K562 (cell line): Measurements from ENCODE around the gene GRIN1. TPM values are rescaled to one million over a fixed set of nuclear protein-coding genes. Genes with fewer than 3 reads are reported as not detected.
A peak's percentile ranks its signal among the peaks of the same experiment; 100 is the strongest.

ENCODE experiments used
- ARID1B ChIP-seq: fragments of 450-650 bp; IDR thresholded peaks from 2 replicates; pipeline ENCODE4 v1.6.1; 2016; ENCODE audit warnings: antibody characterized with exemption, mild to moderate bottlenecking, inconsistent platforms
- ATF1 ChIP-seq, 2 experiments: fragments of 450-650 bp in 1 of 2; IDR thresholded peaks; 2 replicates each; pipeline ENCODE4 v1.6.1; 2016; ENCODE audit warnings: missing compliant biosample characterization in 1 of 2, missing genetic modification characterization in 1 of 2
- BCOR ChIP-seq: fragments of 450-650 bp; IDR thresholded peaks from 2 replicates; pipeline ENCODE4 v1.6.1; 2016
- BMI1 ChIP-seq: fragments of 150-350 bp; IDR thresholded peaks from 2 replicates; pipeline ENCODE4 v1.6.1; 2014; ENCODE audit warnings: low read length
- CCAR2 ChIP-seq: fragments of 200-400 bp; formaldehyde crosslinking; IDR thresholded peaks from 2 replicates; pipeline ENCODE4 v1.6.1; 2017; ENCODE audit warnings: mild to moderate bottlenecking, low read depth, low read length
- ERF ChIP-seq: fragments of 450-650 bp; formaldehyde crosslinking; IDR thresholded peaks from 2 replicates; pipeline ENCODE4 v1.4.0; 2020; ENCODE audit warnings: mild to moderate bottlenecking, mixed read lengths
- HDGF ChIP-seq: fragments of 450-650 bp; IDR thresholded peaks from 2 replicates; pipeline ENCODE4 v1.6.1; 2016
- IRF2 ChIP-seq: sonication (generic); formaldehyde crosslinking; IDR thresholded peaks from 2 replicates; pipeline ENCODE4 v1.8.1; 2022; ENCODE audit warnings: mild to moderate bottlenecking, missing genetic modification reagents
- KDM2B ChIP-seq: fragments of 250-450 bp; sonication (Bioruptor Pico); IDR thresholded peaks from 2 replicates; pipeline ENCODE4 v1.8.0; 2021; ENCODE audit warnings: mild to moderate bottlenecking, moderate library complexity
- RAD21 ChIP-seq, 2 experiments: fragments of 250-450 bp in 1 of 2; fragments of 450-650 bp in 1 of 2; sonication (Bioruptor Pico) in 1 of 2; formaldehyde crosslinking in 1 of 2; IDR thresholded peaks in 1 of 2; conservative IDR thresholded peaks in 1 of 2; 2 replicates each; pipeline versions ENCODE4 v1.4.0 to v1.8.0; 2020 to 2022; ENCODE audit warnings: mild to moderate bottlenecking in 2 of 2, moderate library complexity in 1 of 2
- SAFB2 ChIP-seq: fragments of 200-400 bp; formaldehyde crosslinking; IDR thresholded peaks from 2 replicates; pipeline ENCODE4 v1.6.1; 2018; ENCODE audit warnings: borderline replicate concordance, low read length, low read depth, moderate library complexity; ENCODE audit not compliant: severe bottlenecking
- SIRT6 ChIP-seq: IDR thresholded peaks from one replicate; pipeline ENCODE4 v1.6.1; 2012; ENCODE audit warnings: low read depth, mild to moderate bottlenecking, control low read depth, inconsistent platforms, low read length, moderate library complexity
- SMARCB1 ChIP-seq: IDR thresholded peaks from 2 replicates; pipeline ENCODE4 v1.6.1; 2011; ENCODE audit warnings: improper control_type of control experiment, low read depth; ENCODE audit not compliant: insufficient read length
- SREBF1 ChIP-seq: fragments of 150-350 bp; IDR thresholded peaks from 2 replicates; pipeline ENCODE4 v1.6.1; 2014; ENCODE audit warnings: antibody characterized with exemption, low read depth, low read length, borderline replicate concordance
- TBP ChIP-seq: optimal IDR thresholded peaks from 2 replicates; pipeline ENCODE3; 2011; ENCODE audit warnings: low read depth, low read length, improper control_type of control experiment
- TEAD4 ChIP-seq, 2 experiments: sonication (generic) in 1 of 2; formaldehyde crosslinking in 1 of 2; IDR thresholded peaks; 2 replicates each; pipeline versions ENCODE4 v1.6.1 to v1.8.0; 2012 to 2022; ENCODE audit warnings: borderline replicate concordance in 1 of 2, inconsistent platforms in 1 of 2, low read length in 1 of 2, mild to moderate bottlenecking in 1 of 2, missing genetic modification reagents in 1 of 2
- U2AF1 ChIP-seq: fragments of 200-400 bp; formaldehyde crosslinking; optimal IDR thresholded peaks from 2 replicates; pipeline ENCODE3; 2017; ENCODE audit warnings: mild to moderate bottlenecking, low read depth, low read length, moderate library complexity
- ZNF408 ChIP-seq: fragments of 250-450 bp; sonication (Bioruptor Pico); IDR thresholded peaks from 2 replicates; pipeline ENCODE4 v1.4.0; 2020; ENCODE audit warnings: low read depth, mild to moderate bottlenecking, moderate library complexity
- ZNF551 ChIP-seq: fragments of 250-450 bp; sonication (Bioruptor Pico); IDR thresholded peaks from 2 replicates; pipeline ENCODE4 v1.5.0; 2021; ENCODE audit warnings: mild to moderate bottlenecking, moderate library complexity
- ZNF57 ChIP-seq: fragments of 450-650 bp; formaldehyde crosslinking; IDR thresholded peaks from 2 replicates; pipeline ENCODE4 v1.4.0; 2020; ENCODE audit warnings: mild to moderate bottlenecking, moderate library complexity
- polyA plus RNA-seq, 8 experiments: library from polyadenylated mRNA; depleted of rRNA in 4 of 8; stranded (reverse) in 5 of 8; unstranded in 3 of 8; fragments of >200 nt; fragmentation: Nextera tagmentation in 2 of 8; fragmentation: Illumina TruSeq in 1 of 8; extraction: Ambion mirVana in 2 of 8; extraction: Trizol in 1 of 8; gene quantifications; 2 replicates each; pipeline versions ENCODE4 v1.2.1 to v1.2.3, GENCODE V29; 2011 to 2014; ENCODE audit warnings: inconsistent platforms in 1 of 8, missing spikeins in 1 of 8
- total RNA-seq, 7 experiments: library from RNA; depleted of rRNA in 6 of 7; stranded (reverse); fragments of >200 nt in 6 of 7; fragmentation: Illumina TruSeq in 2 of 7; extraction: Trizol in 2 of 7; gene quantifications; 2 replicates each; pipeline versions ENCODE4 v1.2.1 to v1.2.3, GENCODE V29; 2011 to 2021; ENCODE audit warnings: low replicate concordance in 1 of 7
- TF ChIP-seq, protein P1 (sequence below): sonication (generic); formaldehyde crosslinking; IDR thresholded peaks from 2 replicates; pipeline ENCODE4 v1.8.0; 2023; ENCODE audit warnings: mild to moderate bottlenecking, missing genetic modification reagents
- TF ChIP-seq, protein P2 (sequence below): fragments of 250-450 bp; sonication (Bioruptor Pico); IDR thresholded peaks from 2 replicates; pipeline ENCODE4 v1.5.0; 2021
- TF ChIP-seq, protein P3 (sequence below), 2 experiments: fragments of 450-650 bp in 1 of 2; sonication (generic) in 1 of 2; formaldehyde crosslinking; conservative IDR thresholded peaks; 2 replicates each; pipeline versions ENCODE4 v1.4.0 to v1.8.1; 2020 to 2022; ENCODE audit warnings: mild to moderate bottlenecking in 1 of 2, missing genetic modification reagents in 1 of 2
- TF ChIP-seq, protein P4 (sequence below): fragments of 250-450 bp; sonication (Bioruptor Pico); IDR thresholded peaks from 2 replicates; pipeline ENCODE4 v1.8.0; 2021; ENCODE audit warnings: borderline replicate concordance, mild to moderate bottlenecking, moderate library complexity; ENCODE audit not compliant: poor library complexity, severe bottlenecking

Gene GRIN1
- total and polyA plus RNA-seq, 9 of the 15 experiments (the other 6 are each of a cell fraction or from before 2014, with no cell fraction given): 0.03 to 0.35 (median 0.16) TPM; not detected in 6

DNA sequence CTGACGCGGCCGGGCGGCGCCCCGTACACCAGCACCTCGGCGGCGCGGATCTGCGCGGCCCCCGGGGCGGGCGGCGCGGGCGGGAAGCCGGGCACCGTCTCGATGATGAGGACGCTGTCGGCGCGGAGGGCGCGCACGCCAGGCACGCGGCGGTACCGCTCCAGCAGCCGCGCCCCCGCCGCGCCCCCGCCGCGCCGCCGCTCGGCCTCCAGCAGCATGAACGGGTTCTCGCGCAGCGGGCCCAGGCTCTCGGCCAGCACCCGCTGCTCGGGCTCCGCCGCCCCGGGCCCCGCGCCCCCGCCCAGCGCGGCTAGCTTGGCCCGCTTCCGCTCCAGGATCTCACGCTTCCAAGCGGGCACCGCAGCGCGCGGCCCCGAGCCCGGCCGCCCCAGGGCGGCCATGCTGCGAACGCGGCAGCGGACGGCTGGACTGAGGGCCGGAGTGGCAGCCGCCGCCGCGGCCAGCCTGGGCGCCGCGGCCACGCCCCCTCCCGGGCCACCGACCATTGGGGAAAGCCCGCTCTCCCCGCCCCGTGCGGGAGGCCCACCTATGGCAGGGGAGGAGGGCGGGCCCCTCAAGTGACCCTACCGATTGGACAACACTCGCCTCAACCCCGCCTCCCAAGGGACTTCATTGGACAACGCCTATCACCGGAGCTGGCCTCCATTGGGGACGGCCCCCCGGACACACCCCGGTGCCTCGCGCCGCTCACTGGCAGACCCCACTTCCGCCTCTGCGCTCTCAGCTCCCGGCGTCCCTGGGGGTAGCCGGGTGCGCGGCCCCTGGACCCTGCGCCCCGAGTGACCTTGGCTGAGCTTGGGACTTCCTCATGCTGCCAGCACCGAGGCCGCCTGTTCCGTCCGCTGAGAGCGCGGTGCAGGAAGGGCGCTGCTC, 61.6 kb downstream of the GRIN1 start, which contains the start of gene TPRN (continued):
- TF ChIP-seq, protein P1, sequence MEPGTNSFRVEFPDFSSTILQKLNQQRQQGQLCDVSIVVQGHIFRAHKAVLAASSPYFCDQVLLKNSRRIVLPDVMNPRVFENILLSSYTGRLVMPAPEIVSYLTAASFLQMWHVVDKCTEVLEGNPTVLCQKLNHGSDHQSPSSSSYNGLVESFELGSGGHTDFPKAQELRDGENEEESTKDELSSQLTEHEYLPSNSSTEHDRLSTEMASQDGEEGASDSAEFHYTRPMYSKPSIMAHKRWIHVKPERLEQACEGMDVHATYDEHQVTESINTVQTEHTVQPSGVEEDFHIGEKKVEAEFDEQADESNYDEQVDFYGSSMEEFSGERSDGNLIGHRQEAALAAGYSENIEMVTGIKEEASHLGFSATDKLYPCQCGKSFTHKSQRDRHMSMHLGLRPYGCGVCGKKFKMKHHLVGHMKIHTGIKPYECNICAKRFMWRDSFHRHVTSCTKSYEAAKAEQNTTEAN (CRISPR knock-in tag): no peak
- TF ChIP-seq ZNF551 (CRISPR knock-in tag) (no peak), BCOR (no peak), CCAR2 (no peak), SMARCB1 (no peak), ZNF57 (CRISPR knock-in tag) (no peak), SIRT6 (no peak), SREBF1 (0 out of 2 replicates have a peak, but pooled peaks have one; percentile 25), TEAD4 (IDR thresholded peaks at IDR 0.05; ENCODE audit: low read length) (no peak), TEAD4 (CRISPR knock-in tag; IDR thresholded peaks at IDR 0.05; ENCODE audit: borderline replicate concordance) (no peak), ZNF408 (CRISPR knock-in tag) (no peak), ERF (peak; percentile 74; the same call in 1 of the 2 replicates), RAD21 (CRISPR knock-in tag; conservative IDR thresholded peaks at IDR 0.05 in 1 of 2, IDR thresholded peaks at IDR 0.05 in 1 of 2) (no peak), ATF1 (CRISPR knock-in tag; IDR thresholded peaks at IDR 0.05) (no peak), ATF1 (tag; IDR thresholded peaks at IDR 0.05) (peak; percentile 63), TBP (peak; percentile 94), KDM2B (peak; percentile 78; the same call in 1 of the 2 replicates), U2AF1 (peak; percentile 15), IRF2 (CRISPR knock-in tag) (no peak), ARID1B (no peak), BMI1 (no peak), SAFB2 (no peak), HDGF (no peak)
- TF ChIP-seq, protein P2, sequence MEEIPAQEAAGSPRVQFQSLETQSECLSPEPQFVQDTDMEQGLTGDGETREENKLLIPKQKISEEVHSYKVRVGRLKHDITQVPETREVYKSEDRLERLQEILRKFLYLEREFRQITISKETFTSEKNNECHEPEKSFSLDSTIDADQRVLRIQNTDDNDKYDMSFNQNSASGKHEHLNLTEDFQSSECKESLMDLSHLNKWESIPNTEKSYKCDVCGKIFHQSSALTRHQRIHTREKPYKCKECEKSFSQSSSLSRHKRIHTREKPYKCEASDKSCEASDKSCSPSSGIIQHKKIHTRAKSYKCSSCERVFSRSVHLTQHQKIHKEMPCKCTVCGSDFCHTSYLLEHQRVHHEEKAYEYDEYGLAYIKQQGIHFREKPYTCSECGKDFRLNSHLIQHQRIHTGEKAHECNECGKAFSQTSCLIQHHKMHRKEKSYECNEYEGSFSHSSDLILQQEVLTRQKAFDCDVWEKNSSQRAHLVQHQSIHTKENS (CRISPR knock-in tag): no peak
- TF ChIP-seq, protein P3, sequence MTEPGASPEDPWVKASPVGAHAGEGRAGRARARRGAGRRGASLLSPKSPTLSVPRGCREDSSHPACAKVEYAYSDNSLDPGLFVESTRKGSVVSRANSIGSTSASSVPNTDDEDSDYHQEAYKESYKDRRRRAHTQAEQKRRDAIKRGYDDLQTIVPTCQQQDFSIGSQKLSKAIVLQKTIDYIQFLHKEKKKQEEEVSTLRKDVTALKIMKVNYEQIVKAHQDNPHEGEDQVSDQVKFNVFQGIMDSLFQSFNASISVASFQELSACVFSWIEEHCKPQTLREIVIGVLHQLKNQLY (CRISPR knock-in tag; conservative IDR thresholded peaks at IDR 0.05): no peak
- TF ChIP-seq, protein P4, sequence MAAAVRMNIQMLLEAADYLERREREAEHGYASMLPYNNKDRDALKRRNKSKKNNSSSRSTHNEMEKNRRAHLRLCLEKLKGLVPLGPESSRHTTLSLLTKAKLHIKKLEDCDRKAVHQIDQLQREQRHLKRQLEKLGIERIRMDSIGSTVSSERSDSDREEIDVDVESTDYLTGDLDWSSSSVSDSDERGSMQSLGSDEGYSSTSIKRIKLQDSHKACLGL: no peak
